ENCODE measurements around the gene PCSK2. TPM values are rescaled to one million over a fixed set of nuclear protein-coding genes. Genes with fewer than 3 reads are reported as not detected.

Gene PCSK2
- total and polyA plus RNA-seq, 4 donors: 0.08 to 0.14 (median 0.09) TPM; not detected in 1

GRCh38 chr20:17490501-17490900, 263.7 kb downstream of the PCSK2 start:
- no peak for DNase-seq (ENCODE audit: low spot score)
- Histone ChIP-seq H3K36me3 (ENCODE audit: control insufficient read depth in 4 of 4, insufficient read depth in 3 of 4, low read depth in 1 of 4, low read length in 3 of 4) (no peaks in the 10 kb centered on the region), H3K27ac (ENCODE audit: low read depth in 1 of 2, low read length in 2 of 2) (no peak overlapping the region), H3K9me3 (ENCODE audit: control insufficient read depth in 4 of 4, low read length in 3 of 4) (no peaks in the 10 kb centered on the region), H3K4me3 (ENCODE audit: low read depth in 1 of 3, low read length in 3 of 3) (no peak overlapping the region), H3K27me3 (ENCODE audit: control insufficient read depth in 4 of 4, insufficient read depth in 4 of 4, low read length in 3 of 4) (no peaks in the 10 kb centered on the region), H3K9ac (ENCODE audit: low read depth in 1 of 2, low read length in 2 of 2) (no peak overlapping the region), H3K4me1 (ENCODE audit: control insufficient read depth in 4 of 4, insufficient read depth in 4 of 4, low read length in 3 of 4) (no peaks in the 10 kb centered on the region)
- 89% methylated on average over 7 of the region's 7 CpGs for WGBS
- no peak for TF ChIP-seq NR2F2 (IDR thresholded peaks at IDR 0.05)
- no peak for TF ChIP-seq ZBTB33 (IDR thresholded peaks at IDR 0.05)
- no peak for TF ChIP-seq FOXA2 (IDR thresholded peaks at IDR 0.05)
- TF ChIP-seq, protein P1, sequence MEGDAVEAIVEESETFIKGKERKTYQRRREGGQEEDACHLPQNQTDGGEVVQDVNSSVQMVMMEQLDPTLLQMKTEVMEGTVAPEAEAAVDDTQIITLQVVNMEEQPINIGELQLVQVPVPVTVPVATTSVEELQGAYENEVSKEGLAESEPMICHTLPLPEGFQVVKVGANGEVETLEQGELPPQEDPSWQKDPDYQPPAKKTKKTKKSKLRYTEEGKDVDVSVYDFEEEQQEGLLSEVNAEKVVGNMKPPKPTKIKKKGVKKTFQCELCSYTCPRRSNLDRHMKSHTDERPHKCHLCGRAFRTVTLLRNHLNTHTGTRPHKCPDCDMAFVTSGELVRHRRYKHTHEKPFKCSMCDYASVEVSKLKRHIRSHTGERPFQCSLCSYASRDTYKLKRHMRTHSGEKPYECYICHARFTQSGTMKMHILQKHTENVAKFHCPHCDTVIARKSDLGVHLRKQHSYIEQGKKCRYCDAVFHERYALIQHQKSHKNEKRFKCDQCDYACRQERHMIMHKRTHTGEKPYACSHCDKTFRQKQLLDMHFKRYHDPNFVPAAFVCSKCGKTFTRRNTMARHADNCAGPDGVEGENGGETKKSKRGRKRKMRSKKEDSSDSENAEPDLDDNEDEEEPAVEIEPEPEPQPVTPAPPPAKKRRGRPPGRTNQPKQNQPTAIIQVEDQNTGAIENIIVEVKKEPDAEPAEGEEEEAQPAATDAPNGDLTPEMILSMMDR (IDR thresholded peaks at IDR 0.05; ENCODE audit: low read depth, low read length, missing input control): no peak
- no peak for TF ChIP-seq GABPA (IDR thresholded peaks at IDR 0.05 in 1 of 2, conservative IDR thresholded peaks at IDR 0.05 in 1 of 2)
- TF ChIP-seq REST (IDR thresholded peaks at IDR 0.05): no peak
- TF ChIP-seq HNF4G (IDR thresholded peaks at IDR 0.05): no peak
- TF ChIP-seq JUND (IDR thresholded peaks at IDR 0.05): no peak
- TF ChIP-seq FOXA1 (IDR thresholded peaks at IDR 0.05): no peak

GRCh38 chr20:17491041-17491440, 264.2 kb downstream of the PCSK2 start:
- Histone ChIP-seq H3K27ac (ENCODE audit: low read depth in 1 of 2, low read length in 2 of 2) (no peak overlapping the region), H3K4me3 (ENCODE audit: low read depth in 1 of 3, low read length in 3 of 3) (no peak overlapping the region), H3K36me3 (ENCODE audit: control insufficient read depth in 4 of 4, insufficient read depth in 3 of 4, low read depth in 1 of 4, low read length in 3 of 4) (no peaks in the 10 kb centered on the region), H3K27me3 (ENCODE audit: control insufficient read depth in 4 of 4, insufficient read depth in 4 of 4, low read length in 3 of 4) (no peaks in the 10 kb centered on the region), H3K9ac (ENCODE audit: low read depth in 1 of 2, low read length in 2 of 2) (no peak overlapping the region), H3K4me1 (ENCODE audit: control insufficient read depth in 4 of 4, insufficient read depth in 4 of 4, low read length in 3 of 4) (no peaks in the 10 kb centered on the region), H3K9me3 (ENCODE audit: control insufficient read depth in 4 of 4, low read length in 3 of 4) (no peaks in the 10 kb centered on the region)
- TF ChIP-seq EGR1 (IDR thresholded peaks at IDR 0.05; ENCODE audit: low read depth in 2 of 2): no peak
- no peak for TF ChIP-seq RAD21 (IDR thresholded peaks at IDR 0.05)
- no peak for TF ChIP-seq TAF1 (conservative IDR thresholded peaks at IDR 0.05)
- 88% methylated on average over 11 of the region's 11 CpGs for WGBS
- no peak for DNase-seq (ENCODE audit: low spot score)

Data from liver (tissue), 9 donors.